NCI-H1092 (cell line): Measurements from ENCODE around the gene IFIT5.
A peak's percentile ranks its signal among the peaks of the same experiment; 100 is the strongest.
"Not testable (repeated sequence)": the region's sequence is repeated elsewhere in the genome, so short reads cannot be mapped to it uniquely, and the experiment has no call there.

ENCODE experiments used
- DNase-seq: peaks from one replicate; lab custom pipeline; 2025; lab: John Stamatoyannopoulos, UW

IFIT5 gene, protein sequence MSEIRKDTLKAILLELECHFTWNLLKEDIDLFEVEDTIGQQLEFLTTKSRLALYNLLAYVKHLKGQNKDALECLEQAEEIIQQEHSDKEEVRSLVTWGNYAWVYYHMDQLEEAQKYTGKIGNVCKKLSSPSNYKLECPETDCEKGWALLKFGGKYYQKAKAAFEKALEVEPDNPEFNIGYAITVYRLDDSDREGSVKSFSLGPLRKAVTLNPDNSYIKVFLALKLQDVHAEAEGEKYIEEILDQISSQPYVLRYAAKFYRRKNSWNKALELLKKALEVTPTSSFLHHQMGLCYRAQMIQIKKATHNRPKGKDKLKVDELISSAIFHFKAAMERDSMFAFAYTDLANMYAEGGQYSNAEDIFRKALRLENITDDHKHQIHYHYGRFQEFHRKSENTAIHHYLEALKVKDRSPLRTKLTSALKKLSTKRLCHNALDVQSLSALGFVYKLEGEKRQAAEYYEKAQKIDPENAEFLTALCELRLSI

DNA sequence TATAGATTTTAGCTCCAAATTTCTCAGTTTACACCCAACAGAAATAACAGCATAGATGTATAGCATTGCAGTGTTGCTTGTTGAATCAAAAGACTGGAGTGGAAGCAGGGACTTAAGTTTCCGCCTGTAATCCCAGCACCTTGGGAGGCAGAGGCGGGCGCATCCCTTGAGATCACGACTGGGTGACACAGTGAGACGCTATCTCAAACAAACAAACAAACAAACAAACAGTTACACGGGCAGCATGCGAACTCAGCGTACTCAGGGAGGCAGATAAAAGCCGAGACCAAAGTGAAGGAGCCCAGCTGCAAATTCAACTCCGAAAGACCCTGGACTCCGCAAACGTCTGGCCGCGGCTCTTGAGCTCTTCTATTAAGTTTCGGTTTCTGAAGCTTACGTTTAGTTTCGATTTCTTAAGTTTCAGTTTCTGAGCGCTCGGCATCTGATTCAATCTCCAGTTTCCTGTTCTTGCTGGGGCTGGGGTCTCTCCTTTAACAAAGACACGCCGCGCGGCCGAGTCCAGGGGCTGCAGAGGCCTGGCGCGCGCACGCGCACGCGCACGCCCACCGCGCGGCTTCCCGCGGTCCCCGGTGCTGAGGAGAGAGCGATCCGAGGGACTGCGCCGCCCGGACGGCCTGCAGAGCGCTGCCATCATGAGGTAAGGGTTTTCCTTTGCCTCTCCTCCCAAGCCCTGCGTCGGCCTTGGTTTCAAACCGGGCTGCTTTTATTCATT lies at the start of gene IFIT5:
IFIT5 (plus strand) TSS at position 423 of the 733 bp plus-strand sequence; CDS start at position 654, 231 bp downstream.
- peak; percentile 63 for DNase-seq

DNA sequence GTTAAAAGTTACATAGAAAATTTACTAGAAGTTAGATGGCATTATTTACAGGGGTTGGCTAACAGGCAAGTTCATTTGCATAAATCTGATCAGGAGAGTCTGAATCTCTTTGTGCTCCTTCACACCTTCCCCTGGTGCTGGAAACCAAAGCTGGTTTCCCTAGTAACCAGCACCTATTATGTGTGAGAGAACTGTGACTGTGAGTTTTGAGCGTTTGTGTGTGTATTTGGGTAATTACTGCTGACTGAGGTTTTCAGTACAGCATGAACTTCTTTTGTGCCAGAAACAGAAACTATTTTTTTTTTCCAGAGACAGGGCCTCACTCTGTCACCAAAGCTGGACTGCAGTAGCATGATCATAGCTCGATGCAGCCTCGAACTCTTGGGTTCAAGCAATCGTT lies 46.8 kb upstream of the IFIT5 start:
- no peak for DNase-seq

GRCh38 chr10:89368129-89368528 lies 46.2 kb upstream of the IFIT5 start:
- DNase-seq, result no peak

DNA sequence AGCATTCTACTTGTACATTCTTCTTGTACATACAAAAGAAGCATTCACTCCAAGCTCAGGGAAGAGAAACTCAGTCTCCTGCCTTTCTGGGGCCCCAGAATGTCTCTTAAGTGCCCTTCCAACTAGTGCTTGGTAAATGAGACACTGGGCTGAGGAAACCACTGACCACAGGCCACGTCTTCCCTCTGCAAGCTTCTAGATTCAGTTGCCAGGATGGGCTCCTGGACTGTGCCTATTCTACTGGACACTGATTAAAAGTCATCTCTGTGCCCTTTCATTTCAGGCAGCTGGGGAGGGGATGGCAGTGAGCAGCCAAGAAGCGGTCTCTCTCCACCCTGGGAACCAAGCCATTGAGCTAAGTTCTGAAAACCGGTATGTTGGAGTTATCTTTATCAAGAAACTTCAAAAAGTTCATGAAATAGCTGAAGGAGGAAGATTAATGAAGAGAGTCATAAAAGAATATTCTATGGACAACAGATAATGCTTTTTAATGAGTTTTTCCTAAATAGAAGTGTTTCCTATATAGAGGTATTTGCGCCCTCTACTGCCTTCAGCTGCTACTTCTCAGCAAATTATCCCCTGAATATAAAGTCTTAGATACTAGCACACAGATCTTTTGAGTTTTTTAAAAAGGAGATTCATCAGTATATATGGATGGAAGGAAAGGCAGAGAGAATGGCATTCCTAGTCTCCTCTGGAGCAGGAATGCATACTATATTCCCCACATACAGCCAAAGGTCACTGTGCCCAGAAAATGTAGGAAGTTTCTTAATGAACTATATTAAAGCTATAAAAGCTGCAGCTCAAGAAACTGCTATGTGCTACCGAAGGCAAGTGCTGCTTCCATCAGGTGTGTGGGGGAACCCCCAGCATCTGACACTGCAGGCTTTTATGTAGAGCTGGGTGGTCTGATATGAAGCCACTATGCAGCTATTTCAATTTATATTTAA lies 44.9 kb upstream of the IFIT5 start:
- no peak for DNase-seq

DNA sequence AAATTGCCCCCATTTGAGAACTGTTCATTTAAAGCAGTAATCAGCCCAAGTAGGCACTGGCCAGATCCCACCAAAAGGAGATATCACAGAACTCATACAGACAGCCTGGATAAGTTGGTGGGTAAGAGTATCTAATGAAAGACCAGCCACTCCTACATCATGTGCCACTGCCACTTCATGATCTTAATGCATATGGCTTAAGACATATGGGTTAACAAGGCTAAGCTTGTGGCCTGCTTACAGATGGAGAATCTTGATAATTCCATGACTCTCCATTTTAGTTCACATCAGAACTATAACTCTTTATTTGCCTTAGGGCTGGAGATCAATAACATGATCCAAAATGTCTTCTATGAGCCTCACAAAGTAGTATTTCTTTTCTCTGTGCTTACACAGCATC lies 43.3 kb upstream of the IFIT5 start:
- no peak for DNase-seq

DNA sequence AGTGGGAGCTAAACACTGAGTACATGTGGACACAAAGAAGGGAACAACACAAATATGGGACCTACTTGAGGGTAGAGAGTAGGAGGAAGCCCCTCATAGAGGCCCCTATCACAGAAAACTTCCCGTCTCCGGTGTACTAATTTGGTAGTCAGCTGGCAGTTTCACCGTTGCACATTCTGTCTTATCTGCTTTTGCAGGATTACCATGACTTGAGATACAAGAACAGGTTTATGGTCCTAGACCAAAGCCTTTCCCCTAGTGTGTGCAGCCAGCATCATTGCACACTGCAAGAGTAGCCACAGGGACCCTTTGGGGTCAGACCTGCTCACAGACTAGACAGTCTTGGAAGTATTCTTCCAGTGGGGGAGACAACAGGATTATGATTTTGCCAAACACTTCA lies 42.4 kb upstream of the IFIT5 start:
- DNase-seq, result no peak

DNA sequence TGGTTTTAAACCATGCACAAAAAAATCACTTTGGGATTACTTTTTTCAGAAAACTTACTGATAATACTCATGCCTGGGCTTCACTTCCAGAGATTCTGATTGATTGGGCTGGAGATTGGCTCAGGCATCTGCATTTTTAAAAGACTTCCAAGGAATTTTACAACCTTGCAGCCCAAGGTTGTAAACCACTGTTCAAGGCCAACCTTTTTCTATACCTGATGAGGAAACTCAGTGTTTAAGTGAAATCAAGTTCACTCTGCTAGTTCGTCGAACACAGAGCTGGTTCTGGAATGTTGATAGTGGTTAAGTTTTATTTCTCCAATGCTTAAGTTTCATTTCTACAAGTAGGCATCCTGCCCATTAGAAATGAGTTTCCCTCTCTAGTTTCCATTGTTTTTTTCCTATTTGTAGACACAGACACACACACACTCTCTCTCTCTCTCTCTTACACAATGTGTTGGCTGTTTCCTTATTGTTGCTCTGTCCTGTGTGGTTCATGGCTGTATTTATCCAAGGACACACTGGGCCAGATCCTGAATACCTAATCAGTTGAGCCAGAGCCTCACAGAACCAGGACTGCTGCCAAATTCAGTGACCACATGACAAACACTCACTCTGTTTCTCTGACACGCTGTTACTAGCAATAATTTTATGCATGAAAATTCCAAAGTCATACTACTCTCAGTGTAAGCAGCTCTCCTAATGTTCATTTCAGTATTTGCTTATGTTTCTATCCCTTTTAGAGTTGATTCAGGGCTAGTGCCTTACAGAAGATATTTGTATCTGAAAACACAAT lies 40.3 kb upstream of the IFIT5 start:
- peak; percentile 2 for DNase-seq

- DNase-seq, result no peak
Measured at GRCh38 chr10:89374713-89375141, 39.6 kb upstream of the IFIT5 start.

DNA sequence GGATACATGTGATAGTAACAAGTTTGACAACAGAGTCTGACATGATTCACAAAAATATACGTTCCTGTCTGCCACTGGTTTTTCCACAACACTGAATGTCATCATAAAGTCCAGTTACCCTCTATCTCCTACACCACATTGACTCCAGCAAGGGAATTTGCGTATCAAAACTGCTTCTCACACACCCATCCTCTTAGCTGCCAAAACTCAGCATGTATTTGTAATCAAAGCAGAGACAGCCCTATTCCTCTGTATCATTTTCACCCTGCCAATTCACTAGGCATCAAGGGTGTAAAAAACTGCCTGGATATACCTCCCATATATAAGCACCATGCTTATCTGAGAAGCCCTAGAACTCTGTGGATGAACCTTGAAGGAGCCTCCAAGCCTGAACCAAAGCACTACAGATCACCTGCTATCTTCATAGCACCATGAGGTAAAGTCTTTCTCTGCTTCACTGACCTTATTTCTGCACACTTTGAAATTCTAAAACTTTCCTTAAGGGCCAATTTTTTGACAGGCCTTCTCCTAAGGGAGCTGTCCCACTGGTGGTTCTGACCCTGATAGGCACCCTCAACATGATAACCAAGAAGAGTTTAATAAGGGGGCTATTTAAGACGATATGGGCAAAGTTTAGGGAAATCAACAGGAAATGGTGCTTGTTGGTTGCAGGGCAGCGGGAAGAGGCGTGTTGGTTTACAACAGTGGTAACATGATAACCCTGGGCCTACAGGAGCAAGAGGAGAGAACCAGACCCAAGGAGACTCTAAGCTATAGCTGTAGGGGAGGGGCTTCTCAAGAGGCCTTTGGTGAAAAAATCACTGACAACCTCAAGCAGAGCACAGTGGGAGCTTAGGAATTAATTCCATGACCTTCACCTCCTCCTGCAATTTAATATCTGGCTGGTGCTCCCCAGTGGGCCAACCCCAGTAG lies 36.4 kb upstream of the IFIT5 start, which contains the start of gene IFIT1B:
IFIT1B (plus strand) TSS at position 352 of the 933 bp plus-strand sequence; CDS start at position 432, 80 bp downstream.
- DNase-seq, result no peak

GRCh38 chr10:89379103-89379502 lies 35.3 kb upstream of the IFIT5 start:
- no peak for DNase-seq

DNA sequence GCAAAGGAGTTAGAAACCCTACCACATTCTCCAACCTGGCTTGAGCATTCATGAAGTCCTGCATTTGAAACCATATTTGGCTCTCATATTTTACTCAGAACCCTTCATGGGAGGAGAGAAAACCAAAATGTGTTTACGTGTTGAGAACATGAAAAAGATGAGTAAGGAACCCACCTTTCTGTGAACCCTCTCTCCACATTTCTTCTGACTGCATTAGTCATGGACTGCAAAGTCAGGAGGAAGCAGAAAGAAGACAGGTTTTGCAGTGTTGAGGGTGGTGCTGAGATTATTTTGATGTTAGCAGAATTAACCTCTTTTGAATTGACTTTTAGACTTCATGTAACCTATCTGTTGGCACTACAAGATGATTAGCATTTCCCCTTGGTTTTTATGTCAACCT lies 31.6 kb upstream of the IFIT5 start:
- DNase-seq, result no peak

- DNase-seq, result no peak
Measured at GRCh38 chr10:89384474-89385340, 29.7 kb upstream of the IFIT5 start.

DNA sequence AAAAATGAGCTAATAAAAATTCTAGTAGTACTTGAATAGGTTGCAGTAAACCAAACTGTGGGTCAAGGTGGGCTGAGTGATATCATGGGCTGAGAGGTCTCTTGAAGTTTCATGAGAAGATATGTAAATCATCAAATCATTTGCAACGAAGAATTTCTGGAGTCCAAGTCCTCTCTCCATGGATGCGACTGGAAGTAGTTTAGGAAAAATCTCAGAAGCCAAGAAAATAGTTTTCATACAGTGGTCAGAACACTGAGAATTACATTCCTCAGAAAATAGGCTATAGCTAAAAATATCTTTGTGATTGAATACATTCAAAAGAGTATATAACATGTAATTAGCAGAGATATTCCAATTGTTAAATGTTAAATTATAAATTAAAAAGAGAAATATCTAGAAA lies 25.6 kb upstream of the IFIT5 start:
- DNase-seq, result no peak

DNA sequence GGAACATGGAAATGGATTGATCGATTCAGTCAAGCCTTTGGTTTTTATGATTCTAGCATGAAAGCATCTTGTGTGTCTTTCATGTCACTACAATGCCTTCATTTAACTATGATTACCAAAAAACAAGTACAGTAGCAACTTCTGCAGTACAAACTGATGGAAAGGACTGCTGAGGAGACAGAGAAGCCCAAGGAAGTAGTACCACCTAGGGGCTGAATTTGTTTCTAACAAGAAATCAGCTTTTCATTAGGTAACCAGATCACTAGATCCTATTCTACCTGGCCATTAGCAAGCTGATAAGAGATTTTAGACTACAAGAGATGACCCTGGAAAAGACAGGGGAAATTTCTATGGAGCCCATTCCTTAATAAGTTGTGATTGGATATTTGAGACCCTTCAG lies 25.1 kb upstream of the IFIT5 start:
- no peak for DNase-seq

DNA sequence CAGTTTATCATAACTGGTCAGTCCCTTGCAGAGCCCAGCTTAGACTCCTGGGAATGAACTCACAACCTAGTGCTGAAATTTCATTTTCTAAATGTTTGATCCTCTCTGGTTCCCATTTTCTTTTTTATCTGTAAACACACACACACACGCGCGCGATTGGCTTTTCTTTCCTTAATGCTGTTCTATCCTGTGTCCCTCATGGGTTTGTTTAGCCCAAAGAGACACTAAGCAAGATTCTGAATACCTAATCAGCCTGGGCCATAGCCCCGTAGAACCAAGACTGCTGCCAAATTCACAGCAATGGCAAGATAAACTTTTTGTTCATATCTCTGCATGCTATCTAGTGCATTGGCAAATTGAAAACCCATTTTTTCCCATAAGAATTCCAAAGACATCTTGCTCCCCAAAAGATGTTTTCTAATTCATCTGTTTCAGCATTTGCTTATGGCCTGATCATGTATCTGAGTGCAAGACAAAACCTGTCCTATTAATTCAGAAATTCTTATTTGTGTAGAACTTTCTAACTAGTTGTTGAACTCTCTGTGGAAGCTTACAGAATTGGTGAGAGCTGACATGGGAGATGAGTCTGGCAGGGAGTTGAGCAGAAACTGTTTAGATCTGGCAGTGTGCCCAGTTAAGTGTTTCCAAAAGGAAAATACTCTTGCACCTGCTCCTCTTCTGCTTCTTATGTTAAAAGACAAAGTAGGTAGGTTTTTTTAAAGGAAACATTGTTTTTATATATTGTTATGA lies 23.7 kb upstream of the IFIT5 start:
- DNase-seq, result no peak

DNA sequence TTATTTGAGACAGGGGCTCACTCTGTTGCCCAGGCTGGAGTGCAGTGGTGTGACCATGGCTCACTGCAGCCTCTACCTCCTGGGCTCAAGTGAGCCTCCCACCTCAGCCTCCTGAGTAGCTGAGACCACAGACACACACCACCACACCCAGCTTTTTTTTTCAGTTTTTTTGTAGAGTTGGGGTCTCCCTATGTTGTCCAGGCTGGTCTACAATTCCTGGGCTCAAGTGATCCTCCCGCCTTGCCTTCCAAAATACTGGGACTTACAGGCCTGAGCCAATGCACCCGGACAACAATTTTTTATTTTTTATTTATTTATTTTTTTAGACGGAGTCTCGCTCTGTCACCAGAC lies 23.2 kb upstream of the IFIT5 start:
- not testable (repeated sequence) for DNase-seq

GRCh38 chr10:89391907-89392756 lies 22.2 kb upstream of the IFIT5 start, which contains the start of gene IFIT1:
TSS of gene IFIT1 (plus strand) at chr10:89392623. CDS start at chr10:89392713, 90 bp downstream.
- no peak for DNase-seq
